Ascending aorta (tissue), 2 donors: Measurements from ENCODE around the gene KSR2. TPM values are rescaled to one million over a fixed set of nuclear protein-coding genes. Genes with fewer than 3 reads are reported as not detected.

Experiments used
- DNase-seq, 2 donors: peaks; one replicate each; pipeline ENCODE4 v3.0.0-alpha.2; 2019; ENCODE audit warnings: low spot score in 2 of 2
- H3K27ac ChIP-seq, 2 donors: fragments of 200-600 bp; sonication (generic); one replicate each; pipeline ENCODE4 v1.5.1; 2016 to 2017; ENCODE audit warnings: mild to moderate bottlenecking in 1 of 2
- H3K27me3 ChIP-seq: fragments of 200-600 bp; sonication (generic); one replicate; pipeline ENCODE4 v1.5.1; 2017
- H3K36me3 ChIP-seq, 2 donors: fragments of 200-600 bp; sonication (generic); one replicate each; pipeline ENCODE4 v1.5.1; 2016
- H3K4me1 ChIP-seq, 2 donors: fragments of 200-600 bp; sonication (generic); one replicate each; pipeline ENCODE4 v1.5.1; 2016 to 2017; ENCODE audit warnings: mild to moderate bottlenecking in 1 of 2
- H3K4me3 ChIP-seq, 2 donors: fragments of 200-600 bp; sonication (generic); one replicate each; pipeline ENCODE4 v1.5.1; 2016 to 2017; ENCODE audit warnings: mild to moderate bottlenecking in 1 of 2
- H3K9me3 ChIP-seq, 2 donors: fragments of 200-600 bp; sonication (generic); one replicate each; pipeline ENCODE4 v1.5.1; 2016
- intact Hi-C: fragments of 100-400 bp; cut with DNase I; formaldehyde crosslinking; loops from one replicate; pipeline ENCODE4 v1.15.1; 2023
- total RNA-seq: library from RNA; depleted of rRNA; stranded (reverse); fragments of >200 nt; gene quantifications from one replicate; pipeline ENCODE4 v1.1.0, GENCODE V29; 2016
- TF ChIP-seq, protein P1 (sequence below), 3 experiments: fragments of 200-600 bp in 2 of 3; fragments of 450-650 bp in 1 of 3; sonication (generic) in 2 of 3; IDR thresholded peaks; one replicate each; pipeline ENCODE4 v1.5.1; 2016 to 2019; ENCODE audit warnings: antibody characterized with exemption in 3 of 3, mild to moderate bottlenecking in 1 of 3, moderate library complexity in 1 of 3

KSR2 gene
- total RNA-seq: 0.11 TPM

DNA sequence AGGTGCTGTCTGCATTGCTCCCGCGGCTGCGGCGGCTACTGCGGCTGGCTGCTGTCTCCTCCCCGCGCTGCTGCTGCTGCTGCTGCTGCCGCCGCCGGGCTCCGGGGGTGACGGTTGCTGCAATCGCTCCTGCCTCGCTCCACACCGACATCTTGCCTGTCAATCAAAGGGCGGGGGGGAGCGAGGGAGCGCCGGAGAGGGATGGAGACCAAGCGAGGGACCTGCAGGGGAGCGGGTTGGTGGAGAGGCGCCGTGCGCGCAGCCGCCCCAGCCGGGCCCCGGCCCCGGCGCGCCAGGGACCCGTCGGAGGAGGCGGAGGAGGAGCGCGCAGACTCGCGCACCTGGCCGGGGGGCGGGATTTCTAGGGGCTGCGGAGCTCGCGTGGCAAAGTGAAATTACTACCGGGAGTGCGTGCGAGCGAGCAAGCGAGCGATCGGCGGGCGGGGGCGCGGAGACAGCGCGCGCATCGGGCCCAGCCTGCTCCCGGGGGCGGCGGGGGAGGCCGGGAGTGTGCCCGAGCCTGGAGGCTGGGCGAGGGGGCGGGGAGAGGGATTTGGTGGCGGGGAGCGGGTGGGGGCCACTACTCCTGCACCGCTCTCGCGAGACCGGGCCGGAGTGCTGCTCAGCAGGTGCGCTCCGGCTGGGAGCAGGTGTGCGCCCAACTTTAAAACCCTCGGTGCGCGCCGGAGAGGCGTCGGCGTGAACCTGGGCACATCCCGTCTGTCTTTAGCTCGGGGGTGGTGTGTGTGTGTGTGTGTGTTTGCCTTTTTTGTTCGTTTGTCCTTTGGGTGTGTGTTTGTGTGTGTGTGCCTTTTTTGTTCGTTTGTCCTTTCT lies at the start of gene KSR2:
Gene KSR2 (minus strand): TSS at position 165 of the 834 bp plus-strand sequence. CDS start 735 bp downstream, outside the sequence.
- DNase-seq: no peak
- H3K4me3 ChIP-seq: peak within 1 kb of the TSS; percentile 36 to 39

DNA sequence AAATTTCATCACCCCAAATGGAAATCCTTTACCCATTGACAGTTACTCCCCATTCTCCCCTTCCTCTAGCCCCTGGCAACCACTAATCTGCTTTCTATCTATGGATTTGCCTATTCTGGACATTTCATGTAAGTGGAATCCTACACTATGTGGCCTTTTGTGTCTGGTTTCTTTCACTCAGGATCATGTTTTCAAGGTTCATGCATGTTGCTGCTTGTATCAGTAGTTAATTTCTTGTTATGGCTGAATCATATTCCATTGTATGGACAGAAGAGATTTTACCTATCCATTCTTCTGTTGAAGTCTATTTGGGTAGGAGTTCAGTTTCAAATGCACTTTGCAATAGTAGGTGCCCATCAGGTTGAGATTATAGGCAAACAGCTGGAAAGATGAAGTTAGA lies 49.1 kb upstream of the KSR2 start:
- no peak for DNase-seq
- Histone ChIP-seq H3K27ac (no peak overlapping the region), H3K4me1 (peaks cover 0 to 4% of the 10 kb centered on the region in 2 donors), H3K36me3 (peaks cover 9% of the 10 kb centered on the region in 2 donors), H3K9me3 (no peaks in the 10 kb centered on the region), H3K4me3 (no peak overlapping the region), H3K27me3 (no peaks in the 10 kb centered on the region)
- intact Hi-C loops: loop anchor here (2.0 to 10.0 kb wide), 6 partner anchors 35 to 1647 kb away; partner anchors contain the start of genes PEBP1, PRKAB1, TAOK3 and VSIG10
- TF ChIP-seq, protein P1, sequence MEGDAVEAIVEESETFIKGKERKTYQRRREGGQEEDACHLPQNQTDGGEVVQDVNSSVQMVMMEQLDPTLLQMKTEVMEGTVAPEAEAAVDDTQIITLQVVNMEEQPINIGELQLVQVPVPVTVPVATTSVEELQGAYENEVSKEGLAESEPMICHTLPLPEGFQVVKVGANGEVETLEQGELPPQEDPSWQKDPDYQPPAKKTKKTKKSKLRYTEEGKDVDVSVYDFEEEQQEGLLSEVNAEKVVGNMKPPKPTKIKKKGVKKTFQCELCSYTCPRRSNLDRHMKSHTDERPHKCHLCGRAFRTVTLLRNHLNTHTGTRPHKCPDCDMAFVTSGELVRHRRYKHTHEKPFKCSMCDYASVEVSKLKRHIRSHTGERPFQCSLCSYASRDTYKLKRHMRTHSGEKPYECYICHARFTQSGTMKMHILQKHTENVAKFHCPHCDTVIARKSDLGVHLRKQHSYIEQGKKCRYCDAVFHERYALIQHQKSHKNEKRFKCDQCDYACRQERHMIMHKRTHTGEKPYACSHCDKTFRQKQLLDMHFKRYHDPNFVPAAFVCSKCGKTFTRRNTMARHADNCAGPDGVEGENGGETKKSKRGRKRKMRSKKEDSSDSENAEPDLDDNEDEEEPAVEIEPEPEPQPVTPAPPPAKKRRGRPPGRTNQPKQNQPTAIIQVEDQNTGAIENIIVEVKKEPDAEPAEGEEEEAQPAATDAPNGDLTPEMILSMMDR (IDR thresholded peaks at IDR 0.05): no peak

More for the DNA sequence above, at the start of gene KSR2:
- H3K4me1 ChIP-seq: no peaks in the 10 kb centered on the region
- intact Hi-C loops: no loop called here
- peaks cover 0 to 13% of the 10 kb centered on the region in 2 donors for H3K9me3 ChIP-seq
- H3K36me3 ChIP-seq: no peaks in the 10 kb centered on the region
- H3K27ac ChIP-seq: no peak within 1 kb of the TSS
- no peaks in the 10 kb centered on the region for H3K27me3 ChIP-seq
- TF ChIP-seq, protein P1 (IDR thresholded peaks at IDR 0.05): no peak

DNA sequence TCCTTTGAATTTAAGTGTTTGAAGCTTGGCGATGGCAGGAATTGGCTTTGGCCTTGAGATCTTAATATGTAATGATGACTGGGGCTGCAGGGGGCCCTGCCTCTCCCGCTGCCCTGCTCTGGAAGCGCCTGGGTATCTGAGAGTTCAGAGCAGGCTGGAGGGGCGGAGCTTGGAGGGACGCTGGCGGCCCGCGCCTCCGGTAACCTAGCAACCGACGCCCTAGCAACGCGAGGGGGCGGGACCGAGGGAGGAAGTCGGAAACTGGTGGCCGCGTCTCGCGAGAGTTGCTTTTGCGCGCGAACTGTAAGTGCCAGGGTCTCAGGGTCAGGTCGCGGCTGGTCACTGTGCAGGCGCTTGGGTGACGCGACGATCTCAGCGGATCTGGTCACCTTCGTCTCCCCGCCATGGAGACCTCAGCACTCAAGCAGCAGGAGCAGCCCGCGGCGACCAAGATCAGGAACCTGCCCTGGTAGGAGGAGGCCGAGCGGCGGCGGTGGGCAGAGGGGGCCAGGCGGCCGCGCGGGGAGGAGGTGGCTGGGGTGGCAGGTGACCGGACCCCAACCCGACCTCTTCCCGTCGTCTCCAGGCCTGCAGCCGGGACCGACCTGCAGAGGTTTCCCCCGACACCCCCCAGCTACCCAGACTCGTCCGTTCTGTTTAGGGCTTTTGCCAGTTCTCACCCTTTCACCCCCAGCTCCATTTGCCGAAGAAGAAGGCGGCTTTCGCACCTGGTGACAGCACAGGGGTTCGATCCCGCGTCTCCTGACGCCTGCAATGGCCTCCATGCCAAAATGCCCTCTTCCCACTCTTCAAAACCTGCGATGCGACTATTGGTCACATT lies 47.9 kb upstream of the KSR2 start, which contains the start of gene RFC5:
Gene RFC5 (plus strand): TSS at position 280 of the 841 bp plus-strand sequence. CDS start 125 bp downstream, at position 405.
- peaks cover 0 to 4% of the 10 kb centered on the region in 2 donors for H3K4me1 ChIP-seq
- no peaks in the 10 kb centered on the region for H3K9me3 ChIP-seq
- H3K36me3 ChIP-seq: peaks cover 0 to 5% of the 10 kb centered on the region in 2 donors
- TF ChIP-seq, protein P1 (IDR thresholded peaks at IDR 0.05): no peak
- intact Hi-C loops: loop anchor here (2.0 to 10.0 kb wide), 6 partner anchors 36 to 1648 kb away; partner anchors contain the start of genes PEBP1, PRKAB1, TAOK3 and VSIG10
- H3K4me3 ChIP-seq: peak within 1 kb of the TSS; percentile 67 to 84
- no peaks in the 10 kb centered on the region for H3K27me3 ChIP-seq
- DNase-seq: peak; percentile 86 to 98
- peak within 1 kb of the TSS in 1 of 2 donors; percentile 22 for H3K27ac ChIP-seq

DNA sequence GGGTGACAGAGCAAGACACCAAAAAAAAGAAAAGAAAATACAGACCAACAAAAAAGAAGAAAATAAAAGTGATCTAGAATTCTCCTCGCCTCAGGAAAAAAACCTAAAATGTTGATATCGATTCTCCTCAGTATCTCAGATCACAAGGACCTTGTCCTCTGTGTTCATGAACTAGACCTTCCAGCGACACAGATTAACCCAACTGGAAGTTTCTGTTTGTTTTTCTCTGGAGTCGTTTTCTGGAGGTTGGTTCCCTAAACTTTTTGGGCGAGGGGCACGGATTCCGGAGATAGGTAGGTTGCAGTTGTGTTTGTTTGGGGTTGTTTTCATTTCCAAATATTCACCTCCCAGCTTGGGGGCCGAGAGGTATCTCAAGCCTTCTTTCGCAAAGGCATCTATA lies 47.2 kb upstream of the KSR2 start:
- Histone ChIP-seq H3K9me3 (no peaks in the 10 kb centered on the region), H3K4me1 (peaks cover 0 to 4% of the 10 kb centered on the region in 2 donors), H3K36me3 (peaks cover 0 to 2% of the 10 kb centered on the region in 2 donors), H3K27me3 (no peaks in the 10 kb centered on the region), H3K4me3 (peak overlapping the region; percentile 67 to 84), H3K27ac (no peak overlapping the region)
- intact Hi-C loops: loop anchor here (2.0 to 10.0 kb wide), 6 partner anchors 37 to 1649 kb away; partner anchors contain the start of genes PEBP1, PRKAB1, TAOK3 and VSIG10
- no peak for DNase-seq
- TF ChIP-seq, protein P1 (IDR thresholded peaks at IDR 0.05): no peak

DNA sequence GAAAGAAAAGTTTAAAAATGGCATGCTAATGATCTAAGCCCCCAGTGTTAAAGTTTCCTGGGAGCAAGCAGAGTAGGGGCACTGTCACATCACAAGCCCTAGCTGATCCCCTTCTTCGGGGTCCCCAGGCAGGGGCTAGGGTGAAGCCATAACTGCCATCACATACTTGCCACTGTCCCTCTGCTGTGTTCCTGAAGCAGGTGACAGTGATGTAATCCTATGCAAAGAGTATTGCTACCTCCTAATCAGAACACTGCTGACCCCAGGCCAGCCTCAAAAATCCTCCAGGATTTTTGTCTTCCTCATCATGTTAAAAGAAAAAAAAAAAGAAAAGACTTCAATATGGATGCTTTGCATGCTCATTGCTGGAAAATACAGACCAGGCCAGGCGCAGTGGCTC lies 46.5 kb upstream of the KSR2 start:
- no peaks in the 10 kb centered on the region for H3K27me3 ChIP-seq
- H3K27ac ChIP-seq: no peak overlapping the region
- no peak for DNase-seq
- intact Hi-C loops: loop anchor here (5.0 to 10.0 kb wide), 2 partner anchors 87 to 1649 kb away; partner anchors contain the start of genes PRKAB1 and VSIG10
- H3K9me3 ChIP-seq: no peaks in the 10 kb centered on the region
- H3K36me3 ChIP-seq: no peaks in the 10 kb centered on the region
- peaks cover 0 to 4% of the 10 kb centered on the region in 2 donors for H3K4me1 ChIP-seq
- H3K4me3 ChIP-seq: no peak overlapping the region
- TF ChIP-seq, protein P1 (IDR thresholded peaks at IDR 0.05): no peak
